ENCODE measurements around the gene AGAP1.

DNA sequence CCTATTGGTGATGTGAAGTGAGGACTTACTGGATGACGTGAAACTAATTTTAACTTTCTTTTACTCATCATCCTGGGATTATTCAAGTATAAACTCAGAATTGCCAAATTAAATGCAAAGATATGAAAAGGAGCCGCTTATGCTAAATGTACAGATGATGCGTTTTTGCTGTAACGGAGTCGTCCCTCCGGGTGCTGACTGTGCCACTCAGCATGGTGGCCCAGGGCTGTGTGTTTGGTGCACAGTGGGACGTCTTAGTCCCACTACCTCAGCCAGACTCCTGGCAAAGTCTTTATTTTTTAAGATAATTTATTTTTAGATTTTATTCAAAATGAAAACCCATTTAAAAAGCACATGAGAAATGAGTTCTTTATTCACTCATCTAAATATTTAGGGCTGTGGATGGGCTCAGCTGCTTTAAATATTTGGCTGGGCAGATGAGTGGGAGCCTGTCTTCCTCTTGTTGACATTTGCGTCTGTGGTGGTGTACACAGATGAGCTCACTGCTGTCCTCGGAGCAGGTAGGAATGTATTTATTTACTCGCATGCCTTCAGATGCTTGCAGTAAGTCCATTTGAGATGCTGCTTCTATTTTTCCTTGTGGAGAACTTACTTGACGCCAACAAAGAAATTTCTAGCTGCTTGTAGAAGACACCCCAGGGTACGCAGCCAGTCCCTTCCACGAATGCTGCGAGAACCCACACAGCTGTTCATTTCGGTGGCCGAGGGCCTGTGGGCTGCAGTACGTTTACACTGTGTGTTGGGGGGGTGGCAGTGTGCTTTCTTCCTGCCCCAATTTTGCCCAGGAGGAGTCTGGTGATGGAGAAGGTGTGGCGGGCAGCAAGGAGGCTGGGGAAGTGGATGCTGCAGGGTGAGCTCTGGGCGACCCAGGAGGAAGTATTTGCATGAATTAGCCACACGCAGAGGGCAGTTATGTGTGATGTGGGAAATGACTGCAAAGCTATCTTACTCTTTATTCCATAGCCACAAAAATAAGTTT lies 105.0 kb downstream of the AGAP1 start:
- TF ChIP-seq, protein P1, sequence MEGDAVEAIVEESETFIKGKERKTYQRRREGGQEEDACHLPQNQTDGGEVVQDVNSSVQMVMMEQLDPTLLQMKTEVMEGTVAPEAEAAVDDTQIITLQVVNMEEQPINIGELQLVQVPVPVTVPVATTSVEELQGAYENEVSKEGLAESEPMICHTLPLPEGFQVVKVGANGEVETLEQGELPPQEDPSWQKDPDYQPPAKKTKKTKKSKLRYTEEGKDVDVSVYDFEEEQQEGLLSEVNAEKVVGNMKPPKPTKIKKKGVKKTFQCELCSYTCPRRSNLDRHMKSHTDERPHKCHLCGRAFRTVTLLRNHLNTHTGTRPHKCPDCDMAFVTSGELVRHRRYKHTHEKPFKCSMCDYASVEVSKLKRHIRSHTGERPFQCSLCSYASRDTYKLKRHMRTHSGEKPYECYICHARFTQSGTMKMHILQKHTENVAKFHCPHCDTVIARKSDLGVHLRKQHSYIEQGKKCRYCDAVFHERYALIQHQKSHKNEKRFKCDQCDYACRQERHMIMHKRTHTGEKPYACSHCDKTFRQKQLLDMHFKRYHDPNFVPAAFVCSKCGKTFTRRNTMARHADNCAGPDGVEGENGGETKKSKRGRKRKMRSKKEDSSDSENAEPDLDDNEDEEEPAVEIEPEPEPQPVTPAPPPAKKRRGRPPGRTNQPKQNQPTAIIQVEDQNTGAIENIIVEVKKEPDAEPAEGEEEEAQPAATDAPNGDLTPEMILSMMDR (IDR thresholded peaks at IDR 0.05), result no peak
- no peak for TF ChIP-seq POLR2A (IDR thresholded peaks at IDR 0.05)

Data from uterus (tissue), 2 donors.